OCI-LY3 (cell line): ENCODE results near the gene WDR4.
"Not testable (repeated sequence)": the region's sequence is repeated elsewhere in the genome, so short reads cannot be mapped to it uniquely, and the experiment has no call there.

ENCODE experiments used
- H2AFZ ChIP-seq: fragments of 200-600, 300-600 bp; shearing (Covaris generic); 2 replicates; pipeline ENCODE4 v1.6.0; 2014; ENCODE audit warnings: antibody characterized with exemption, low read depth, low read length
- H3K27ac ChIP-seq: fragments of 200-600, 300-600 bp; sonication (generic); 2 replicates; pipeline ENCODE4 v1.5.1; 2014; ENCODE audit warnings: mild to moderate bottlenecking, low read length, moderate library complexity, mixed read lengths
- H3K27me3 ChIP-seq: fragments of 200-600, 300-600 bp; sonication (generic); 2 replicates; pipeline ENCODE4 v1.6.1; 2014; ENCODE audit warnings: low read depth, low read length, mixed read lengths
- H3K36me3 ChIP-seq: fragments of 200-600, 300-600 bp; sonication (generic); replicated peaks from 2 replicates; pipeline ENCODE3; 2014; ENCODE audit warnings: low read depth, low read length, mixed read lengths
- H3K4me1 ChIP-seq: fragments of 300-600, 200-600 bp; sonication (generic); 2 replicates; pipeline ENCODE4 v1.6.1; 2014; ENCODE audit warnings: low read length, mixed read lengths
- H3K4me2 ChIP-seq: fragments of 200-600, 300-600 bp; sonication (generic); 2 replicates; pipeline ENCODE4 v1.6.1; 2014; ENCODE audit warnings: low read length, mixed read lengths
- H3K4me3 ChIP-seq: fragments of 300-600, 200-600 bp; sonication (generic); 2 replicates; pipeline ENCODE4 v1.5.1; 2014; ENCODE audit warnings: antibody characterized with exemption, mild to moderate bottlenecking, low read length, moderate library complexity
- H3K79me2 ChIP-seq: fragments of 300-600, 200-600 bp; shearing (Covaris generic); 2 replicates; pipeline ENCODE4 v1.6.1; 2014; ENCODE audit warnings: mild to moderate bottlenecking, low read length, mixed read lengths
- H3K9ac ChIP-seq: fragments of 300-600, 200-600 bp; shearing (Covaris generic); 2 replicates; pipeline ENCODE4 v1.6.0; 2014; ENCODE audit warnings: mild to moderate bottlenecking, low read length, moderate library complexity
- H3K9me3 ChIP-seq: fragments of 200-600, 300-600 bp; shearing (Covaris generic); 2 replicates; pipeline ENCODE4 v1.6.1; 2014; ENCODE audit warnings: low read length, mixed read lengths; ENCODE audit not compliant: insufficient read depth
- H4K20me1 ChIP-seq: fragments of 200-600, 300-600 bp; sonication (generic); 2 replicates; pipeline ENCODE4 v1.6.1; 2016; ENCODE audit warnings: low read length, mixed read lengths; ENCODE audit not compliant: insufficient read depth
- EZH2phosphoT487 ChIP-seq: fragments of 200-600 bp; shearing (Covaris generic); IDR thresholded peaks from 2 replicates; pipeline ENCODE4 v1.6.1; 2018; ENCODE audit warnings: antibody characterized with exemption, mixed run types, low read depth
- TF ChIP-seq, protein P1 (sequence below): fragments of 200-600, 300-600 bp; sonication (generic); IDR thresholded peaks from 2 replicates; pipeline ENCODE4 v1.5.1; 2014; ENCODE audit warnings: antibody characterized with exemption, low read length, low read depth

WDR4 gene

DNA sequence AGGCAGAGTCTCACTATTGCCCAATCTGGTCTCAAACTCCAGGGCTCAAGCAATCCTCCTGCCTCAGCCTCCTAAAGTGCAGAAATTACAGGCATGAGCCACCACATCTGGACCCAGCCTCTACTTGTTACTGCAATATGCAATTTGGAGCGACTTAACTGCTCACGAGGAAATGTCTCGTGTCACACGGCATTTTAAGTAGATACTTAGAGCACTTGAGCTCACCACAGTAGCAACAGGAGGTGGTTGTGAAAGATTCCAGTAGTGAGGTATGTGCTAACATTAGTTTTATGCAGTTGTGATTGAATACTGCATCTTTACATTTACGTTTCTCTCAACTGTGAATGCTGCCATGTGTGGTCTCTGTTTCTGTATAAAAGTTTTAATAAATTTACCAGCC lies 8.0 kb upstream of the WDR4 start:
- H2AFZ ChIP-seq: no peak overlapping the region
- H3K4me2 ChIP-seq: no peak overlapping the region
- peaks cover 2% of the 10 kb centered on the region for H3K4me1 ChIP-seq
- H3K4me3 ChIP-seq: no peak overlapping the region
- no peaks in the 10 kb centered on the region for H4K20me1 ChIP-seq
- TF ChIP-seq, protein P1, sequence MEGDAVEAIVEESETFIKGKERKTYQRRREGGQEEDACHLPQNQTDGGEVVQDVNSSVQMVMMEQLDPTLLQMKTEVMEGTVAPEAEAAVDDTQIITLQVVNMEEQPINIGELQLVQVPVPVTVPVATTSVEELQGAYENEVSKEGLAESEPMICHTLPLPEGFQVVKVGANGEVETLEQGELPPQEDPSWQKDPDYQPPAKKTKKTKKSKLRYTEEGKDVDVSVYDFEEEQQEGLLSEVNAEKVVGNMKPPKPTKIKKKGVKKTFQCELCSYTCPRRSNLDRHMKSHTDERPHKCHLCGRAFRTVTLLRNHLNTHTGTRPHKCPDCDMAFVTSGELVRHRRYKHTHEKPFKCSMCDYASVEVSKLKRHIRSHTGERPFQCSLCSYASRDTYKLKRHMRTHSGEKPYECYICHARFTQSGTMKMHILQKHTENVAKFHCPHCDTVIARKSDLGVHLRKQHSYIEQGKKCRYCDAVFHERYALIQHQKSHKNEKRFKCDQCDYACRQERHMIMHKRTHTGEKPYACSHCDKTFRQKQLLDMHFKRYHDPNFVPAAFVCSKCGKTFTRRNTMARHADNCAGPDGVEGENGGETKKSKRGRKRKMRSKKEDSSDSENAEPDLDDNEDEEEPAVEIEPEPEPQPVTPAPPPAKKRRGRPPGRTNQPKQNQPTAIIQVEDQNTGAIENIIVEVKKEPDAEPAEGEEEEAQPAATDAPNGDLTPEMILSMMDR: no peak
- TF ChIP-seq EZH2phosphoT487: no peak
- no peaks in the 10 kb centered on the region for H3K27me3 ChIP-seq
- no peaks in the 10 kb centered on the region for H3K9me3 ChIP-seq
- no peak overlapping the region for H3K27ac ChIP-seq
- peaks cover 3% of the 10 kb centered on the region for H3K36me3 ChIP-seq
- H3K9ac ChIP-seq: no peak overlapping the region
- no peaks in the 10 kb centered on the region for H3K79me2 ChIP-seq

DNA sequence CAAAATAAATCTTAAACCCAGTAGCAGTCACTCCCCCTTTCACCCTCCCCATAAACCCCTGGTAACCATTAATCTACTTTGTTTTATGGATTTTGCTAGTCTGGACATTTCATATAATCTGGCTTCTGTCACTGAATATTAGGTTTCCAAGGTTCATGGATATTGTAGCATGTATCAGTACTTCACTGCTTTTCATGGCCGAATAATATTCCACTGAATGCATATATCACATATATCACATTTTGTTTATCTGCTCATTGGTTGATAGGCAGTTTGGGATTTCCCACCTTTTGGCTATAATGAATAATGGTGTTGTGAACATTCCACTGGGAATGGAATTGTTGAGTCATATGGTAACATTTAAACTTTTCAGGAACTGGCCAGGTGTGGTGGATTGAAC lies 4.6 kb upstream of the WDR4 start:
- H3K9ac ChIP-seq: no peak overlapping the region
- no peaks in the 10 kb centered on the region for H3K27me3 ChIP-seq
- no peaks in the 10 kb centered on the region for H4K20me1 ChIP-seq
- H3K79me2 ChIP-seq: peaks cover 16% of the 10 kb centered on the region
- no peak overlapping the region for H2AFZ ChIP-seq
- H3K27ac ChIP-seq: no peak overlapping the region
- no peak overlapping the region for H3K4me2 ChIP-seq
- peaks cover 3% of the 10 kb centered on the region for H3K36me3 ChIP-seq
- H3K9me3 ChIP-seq: no peaks in the 10 kb centered on the region
- TF ChIP-seq, protein P1: no peak
- no peak for TF ChIP-seq EZH2phosphoT487
- H3K4me3 ChIP-seq: no peak overlapping the region
- peaks cover 6% of the 10 kb centered on the region; the same call in 1 of the 2 replicates for H3K4me1 ChIP-seq

DNA sequence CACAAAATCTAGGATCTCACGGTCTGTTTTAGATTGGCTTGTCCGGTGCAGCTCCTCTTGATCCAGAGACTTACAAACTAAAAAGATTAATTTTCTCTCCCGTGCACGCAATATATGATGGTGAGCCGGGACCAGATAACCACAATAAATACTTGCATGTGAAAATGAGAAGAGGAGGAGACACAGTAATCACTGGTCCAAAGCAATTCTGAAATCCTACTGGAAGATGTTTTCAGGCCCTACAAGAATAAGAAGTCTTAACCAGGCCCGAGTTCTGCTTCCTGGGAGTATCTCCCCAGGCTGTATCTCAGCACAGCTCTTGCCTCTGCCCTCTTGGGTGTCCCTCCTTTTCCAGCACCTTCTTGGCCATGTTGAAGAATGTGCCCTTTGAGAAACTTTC lies 1.0 kb upstream of the WDR4 start:
- H3K36me3 ChIP-seq: peaks cover 3% of the 10 kb centered on the region
- H3K9me3 ChIP-seq: no peaks in the 10 kb centered on the region
- H3K9ac ChIP-seq: peak overlapping the region; percentile 85
- H3K79me2 ChIP-seq: peaks cover 51% of the 10 kb centered on the region
- H2AFZ ChIP-seq: no peak overlapping the region
- H3K4me1 ChIP-seq: peaks cover 12% of the 10 kb centered on the region; the same call in 1 of the 2 replicates
- no peak for TF ChIP-seq EZH2phosphoT487
- TF ChIP-seq, protein P1: no peak
- no peaks in the 10 kb centered on the region for H3K27me3 ChIP-seq
- peak overlapping the region; percentile 89 for H3K4me2 ChIP-seq
- no peaks in the 10 kb centered on the region for H4K20me1 ChIP-seq
- peak overlapping the region; percentile 93 for H3K4me3 ChIP-seq
- H3K27ac ChIP-seq: no peak overlapping the region

DNA sequence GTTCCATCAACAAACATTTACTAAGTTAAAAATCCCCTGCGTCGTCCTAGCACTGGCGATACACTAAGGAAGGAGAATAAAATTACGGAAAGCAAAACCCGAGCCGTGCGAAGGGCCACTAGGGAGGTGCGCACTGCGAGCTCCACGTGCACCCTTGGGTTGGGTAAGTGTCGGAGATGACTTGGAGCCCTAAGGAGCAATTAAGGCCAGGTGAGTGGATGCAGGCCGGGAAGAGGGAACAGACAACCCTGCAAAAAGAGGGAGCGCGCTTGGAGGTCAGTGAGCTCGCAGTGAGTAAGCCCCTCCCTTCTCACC lies 704 bp downstream of the WDR4 start:
- H4K20me1 ChIP-seq: no peaks in the 10 kb centered on the region
- peaks cover 2% of the 10 kb centered on the region for H3K36me3 ChIP-seq
- peak overlapping the region; percentile 93 for H3K4me3 ChIP-seq
- TF ChIP-seq, protein P1: no peak
- TF ChIP-seq EZH2phosphoT487: no peak
- peak overlapping the region; percentile 96 for H3K4me2 ChIP-seq
- peaks cover 55% of the 10 kb centered on the region for H3K79me2 ChIP-seq
- H3K9me3 ChIP-seq: no peaks in the 10 kb centered on the region
- 0 out of 2 replicates have a peak overlapping the region, but pooled peaks have one; percentile 7 for H2AFZ ChIP-seq
- H3K4me1 ChIP-seq: peaks cover 12% of the 10 kb centered on the region; the same call in 1 of the 2 replicates
- no peaks in the 10 kb centered on the region for H3K27me3 ChIP-seq
- peak overlapping the region; percentile 63 for H3K27ac ChIP-seq
- peak overlapping the region; percentile 85 for H3K9ac ChIP-seq

DNA sequence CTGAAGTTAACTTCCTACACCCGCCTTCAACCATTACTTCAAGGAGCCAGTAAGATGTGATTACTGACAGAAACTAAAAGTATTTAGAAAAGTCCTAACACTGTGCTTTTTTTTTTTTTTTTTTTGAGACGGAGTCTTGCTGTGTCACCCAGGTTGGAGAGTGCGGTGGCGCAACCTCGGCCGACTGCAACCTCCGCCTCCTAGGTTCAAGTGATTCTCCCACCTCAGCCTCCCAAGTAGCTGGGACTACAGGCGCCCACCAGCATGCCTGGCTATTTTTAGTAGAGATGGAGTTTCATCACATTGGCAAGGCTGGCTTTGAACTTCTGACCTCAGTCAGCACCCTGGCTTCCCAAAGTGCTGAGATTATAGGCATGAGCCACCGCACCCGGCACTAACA lies 3.5 kb downstream of the WDR4 start:
- H3K27me3 ChIP-seq, H4K20me1 ChIP-seq, H3K4me3 ChIP-seq, H3K27ac ChIP-seq, H2AFZ ChIP-seq, H3K9ac ChIP-seq, H3K4me2 ChIP-seq, H3K9me3 ChIP-seq: not testable (repeated sequence)
- H3K79me2 ChIP-seq: peaks cover 72% of the 10 kb centered on the region
- peaks cover 14% of the 10 kb centered on the region for H3K36me3 ChIP-seq
- peaks cover 12% of the 10 kb centered on the region; the same call in 1 of the 2 replicates for H3K4me1 ChIP-seq
